Esophagus (tissue), 2 donors: ENCODE data around the gene SLC5A12. TPM values are rescaled to one million over a fixed set of nuclear protein-coding genes. Genes with fewer than 3 reads are reported as not detected.

Experiments
- H3K27ac ChIP-seq, 2 donors: one replicate each; pipeline ENCODE4 v1.5.1; 2013; ENCODE audit warnings: low read depth in 2 of 2, mild to moderate bottlenecking in 2 of 2, inconsistent platforms in 1 of 2, low read length in 1 of 2, moderate library complexity in 1 of 2
- H3K27me3 ChIP-seq, 2 donors: one replicate each; pipeline ENCODE4 v1.6.1; 2013; ENCODE audit warnings: low read length in 2 of 2, control low read depth in 1 of 2, mild to moderate bottlenecking in 1 of 2; ENCODE audit not compliant: insufficient read depth in 2 of 2, control insufficient read depth in 1 of 2
- H3K36me3 ChIP-seq, 2 donors: one replicate each; pipeline ENCODE4 v1.6.1; 2013; ENCODE audit warnings: low read length in 1 of 2; ENCODE audit not compliant: control insufficient read depth in 2 of 2, insufficient read depth in 2 of 2
- H3K4me1 ChIP-seq, 2 donors: one replicate each; pipeline ENCODE4 v1.6.1; 2013; ENCODE audit warnings: low read length in 1 of 2; ENCODE audit not compliant: control insufficient read depth in 2 of 2, insufficient read depth in 2 of 2
- H3K4me3 ChIP-seq, 2 donors: one replicate each; pipeline ENCODE4 v1.5.1; 2013; ENCODE audit warnings: low read length in 2 of 2, mild to moderate bottlenecking in 2 of 2, low read depth in 1 of 2, moderate library complexity in 1 of 2
- H3K9me3 ChIP-seq, 2 donors: one replicate each; pipeline ENCODE4 v1.6.1; 2013; ENCODE audit warnings: mild to moderate bottlenecking in 2 of 2, low read depth in 1 of 2, low read length in 1 of 2, moderate library complexity in 1 of 2; ENCODE audit not compliant: control insufficient read depth in 2 of 2, insufficient read depth in 1 of 2
- WGBS, 2 donors: extraction: QIAGEN DNeasy Blood & Tissue Kit; methylation state at CpG; one replicate each; pipeline ENCODE4 v1.1.7; 2013; 5-methylcytosine and 5-hydroxymethylcytosine counted together
- polyA plus RNA-seq, 2 donors: library from polyadenylated mRNA; stranded (reverse); fragments of 200-250 nt; gene quantifications; one replicate each; pipeline ENCODE4 v1.2.3, GENCODE V29; 2013
- donor health status: healthy with polysubstance abuse.
- donor health status: Bipolar disorder and iron deficiency.

Gene SLC5A12
- polyA plus RNA-seq, 2 donors: 0.02 TPM; not detected in 1

DNA sequence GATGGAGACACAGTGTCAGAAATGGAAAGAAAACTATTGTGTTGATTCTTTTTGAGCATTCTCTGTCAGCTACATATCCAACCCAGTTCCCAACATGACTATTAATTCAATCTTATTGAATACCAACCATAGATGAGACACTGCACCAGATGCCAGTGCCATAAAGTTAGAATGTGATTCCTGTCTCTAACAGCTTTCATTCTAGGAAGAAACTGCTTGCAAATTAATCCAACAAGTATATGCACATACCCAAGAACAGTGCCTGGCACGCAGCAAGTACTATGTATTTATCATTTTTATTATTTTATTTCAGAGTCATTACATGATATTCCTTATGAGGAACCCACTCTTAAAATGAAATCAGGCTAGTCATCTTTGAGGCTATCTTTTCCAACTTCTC, 34.5 kb downstream of the SLC5A12 start:
- H3K27ac ChIP-seq: no peak overlapping the region
- H3K4me1 ChIP-seq: no peaks in the 10 kb centered on the region
- no peaks in the 10 kb centered on the region for H3K9me3 ChIP-seq
- no peaks in the 10 kb centered on the region for H3K36me3 ChIP-seq
- 82 to 84% methylated on average over 1 of the region's 1 CpG for WGBS, 2 donors
- no peaks in the 10 kb centered on the region for H3K27me3 ChIP-seq
- no peak overlapping the region for H3K4me3 ChIP-seq

- Histone ChIP-seq H3K27me3 (no peaks in the 10 kb centered on the region), H3K9me3 (no peaks in the 10 kb centered on the region), H3K27ac (no peak overlapping the region), H3K36me3 (no peaks in the 10 kb centered on the region), H3K4me3 (no peak overlapping the region), H3K4me1 (no peaks in the 10 kb centered on the region)
Observed at GRCh38 chr11:26677566-26677965, 44.3 kb downstream of the SLC5A12 start.

DNA sequence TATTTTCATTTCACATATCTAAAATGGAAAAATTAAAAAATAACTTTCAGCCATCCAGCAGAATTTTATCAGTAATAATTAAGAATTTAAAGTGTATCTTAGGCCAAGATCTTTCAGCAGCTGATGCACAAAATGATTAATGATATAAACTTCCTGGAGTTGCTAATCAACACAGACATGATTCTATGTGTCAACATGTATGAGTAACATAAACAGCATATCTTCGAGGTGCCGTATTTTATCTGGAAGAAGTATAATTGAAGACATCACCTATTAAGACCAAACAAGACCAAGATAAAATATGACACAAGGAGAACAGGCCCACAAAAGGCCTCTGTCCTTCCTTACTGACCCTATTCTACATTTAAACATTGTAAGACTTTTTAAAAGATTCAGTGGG, 45.2 kb downstream of the SLC5A12 start:
- no peaks in the 10 kb centered on the region for H3K9me3 ChIP-seq
- H3K27ac ChIP-seq: no peak overlapping the region
- no peaks in the 10 kb centered on the region for H3K4me1 ChIP-seq
- H3K4me3 ChIP-seq: no peak overlapping the region
- H3K27me3 ChIP-seq: no peaks in the 10 kb centered on the region
- WGBS, 2 donors: 40 to 47% methylated on average over 2 of the region's 2 CpGs
- H3K36me3 ChIP-seq: no peaks in the 10 kb centered on the region

GRCh38 chr11:26675233-26675928, 46.5 kb downstream of the SLC5A12 start:
- Histone ChIP-seq H3K9me3 (no peaks in the 10 kb centered on the region), H3K27me3 (no peaks in the 10 kb centered on the region), H3K36me3 (no peaks in the 10 kb centered on the region), H3K4me1 (no peaks in the 10 kb centered on the region), H3K27ac (no peak overlapping the region), H3K4me3 (no peak overlapping the region)
- 58% methylated on average over 2 of the region's 2 CpGs for WGBS, 2 donors

- Histone ChIP-seq H3K4me1 (no peaks in the 10 kb centered on the region), H3K36me3 (no peaks in the 10 kb centered on the region), H3K27me3 (no peaks in the 10 kb centered on the region), H3K9me3 (no peaks in the 10 kb centered on the region), H3K27ac (no peak overlapping the region), H3K4me3 (no peak overlapping the region)
- whole genome bisulfite sequencing, 2 donors: 65 to 77% methylated on average over 1 of the region's 1 CpG
Observed at GRCh38 chr11:26665946-26666345, 55.9 kb downstream of the SLC5A12 start.

- Histone ChIP-seq H3K36me3 (no peaks in the 10 kb centered on the region), H3K4me1 (no peaks in the 10 kb centered on the region), H3K4me3 (no peak overlapping the region), H3K9me3 (no peaks in the 10 kb centered on the region), H3K27me3 (no peaks in the 10 kb centered on the region), H3K27ac (no peak overlapping the region)
- WGBS, 2 donors: 36 to 43% methylated on average over 2 of the region's 2 CpGs
Observed at GRCh38 chr11:26665036-26665435, 56.8 kb downstream of the SLC5A12 start.

DNA sequence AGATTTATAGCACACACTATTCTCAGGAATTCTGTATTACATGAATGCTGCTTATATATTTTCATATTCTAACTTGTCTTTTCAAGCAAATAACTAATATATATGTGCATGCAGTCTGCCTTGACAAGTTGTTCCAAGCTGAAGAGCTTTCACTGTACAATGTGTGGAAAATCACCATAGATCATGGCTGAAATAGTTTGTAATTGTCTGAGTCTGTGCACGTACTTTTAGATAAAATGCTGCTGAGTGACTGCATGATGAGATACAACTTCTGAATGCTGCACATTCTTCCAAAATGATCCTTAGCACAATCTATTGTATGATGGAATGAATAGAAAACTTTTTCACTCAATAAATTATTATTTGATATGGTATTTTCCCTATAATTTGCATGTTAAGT, 58.9 kb downstream of the SLC5A12 start:
- Histone ChIP-seq H3K36me3 (no peaks in the 10 kb centered on the region), H3K27me3 (no peaks in the 10 kb centered on the region), H3K4me1 (no peaks in the 10 kb centered on the region), H3K4me3 (no peak overlapping the region), H3K27ac (no peak overlapping the region), H3K9me3 (no peaks in the 10 kb centered on the region)
- WGBS, 2 donors: 76 to 81% methylated on average over 1 of the region's 1 CpG

- Histone ChIP-seq H3K27me3 (no peaks in the 10 kb centered on the region), H3K36me3 (no peaks in the 10 kb centered on the region), H3K4me3 (no peak overlapping the region), H3K27ac (no peak overlapping the region), H3K9me3 (no peaks in the 10 kb centered on the region), H3K4me1 (no peaks in the 10 kb centered on the region)
- 87 to 89% methylated on average over 2 of the region's 2 CpGs for WGBS, 2 donors
Observed at GRCh38 chr11:26655287-26655686, 66.6 kb downstream of the SLC5A12 start.

DNA sequence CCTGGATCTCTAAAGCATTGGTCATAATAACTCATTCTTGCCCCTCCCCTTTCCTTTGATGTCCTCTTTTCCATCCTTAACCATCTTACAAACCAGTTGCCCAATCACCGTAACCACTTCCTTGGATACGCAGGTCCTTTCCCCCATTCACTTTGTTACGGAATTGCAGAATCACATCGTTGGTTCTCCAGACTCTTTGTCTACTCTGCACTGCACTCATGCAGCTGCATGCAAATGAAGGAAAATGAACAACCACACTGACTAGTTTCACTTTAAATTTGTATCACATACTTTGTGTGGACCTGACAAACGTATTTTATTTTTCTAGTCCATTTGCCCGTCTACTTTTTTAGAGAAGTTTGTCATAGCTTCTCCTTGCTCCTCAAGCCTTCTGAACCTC, 69.9 kb downstream of the SLC5A12 start:
- Histone ChIP-seq H3K27me3 (no peaks in the 10 kb centered on the region), H3K4me3 (no peak overlapping the region), H3K27ac (no peak overlapping the region), H3K36me3 (no peaks in the 10 kb centered on the region), H3K9me3 (no peaks in the 10 kb centered on the region), H3K4me1 (no peaks in the 10 kb centered on the region)
- 81 to 84% methylated on average over 6 of the region's 6 CpGs for WGBS, 2 donors

DNA sequence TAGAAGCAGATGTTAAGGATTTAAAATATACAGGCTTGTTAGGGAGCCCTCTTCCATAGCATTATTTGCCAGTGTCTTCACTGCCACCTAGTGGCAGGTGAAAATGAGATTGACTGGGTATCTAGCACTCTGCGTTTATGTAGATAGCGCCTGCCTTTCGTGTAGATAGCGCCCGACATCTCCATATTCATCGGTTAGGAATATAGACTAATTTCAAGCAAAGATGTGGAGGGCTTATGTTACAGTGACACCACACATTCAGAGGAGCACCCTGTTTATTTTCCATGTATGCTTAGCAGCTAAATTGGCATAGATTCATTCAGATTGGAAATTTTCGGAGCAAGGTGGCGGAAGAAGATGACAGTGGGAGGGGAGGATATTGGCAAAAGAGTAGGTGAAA, 72.0 kb downstream of the SLC5A12 start:
- 33 to 35% methylated on average over 8 of the region's 8 CpGs for WGBS, 2 donors
- H3K4me1 ChIP-seq: no peaks in the 10 kb centered on the region
- no peak overlapping the region for H3K27ac ChIP-seq
- H3K36me3 ChIP-seq: no peaks in the 10 kb centered on the region
- H3K27me3 ChIP-seq: no peaks in the 10 kb centered on the region
- H3K4me3 ChIP-seq: no peak overlapping the region
- no peaks in the 10 kb centered on the region for H3K9me3 ChIP-seq
